Neural progenitor cell (in vitro differentiated cells): ENCODE data around the gene HOXB4. TPM values are rescaled to one million over a fixed set of nuclear protein-coding genes. Genes with fewer than 3 reads are reported as not detected.

Experiments used
- DNase-seq: peaks from one replicate; pipeline ENCODE4 v3.0.0-alpha.2; 2016; ENCODE audit warnings: low spot score
- H2AFZ ChIP-seq: fragments of 200-600 bp; sonication (generic); replicated peaks from 2 replicates; pipeline ENCODE4 v1.6.1; 2016; ENCODE audit warnings: antibody characterized with exemption
- H3F3A ChIP-seq: fragments of 200-600 bp; sonication (generic); 2 replicates; pipeline ENCODE4 v1.6.1; 2016; ENCODE audit warnings: antibody characterized with exemption, low read depth
- H3K27ac ChIP-seq: fragments of 200-600 bp; sonication (generic); 2 replicates; pipeline ENCODE4 v1.5.1; 2016; ENCODE audit warnings: mild to moderate bottlenecking
- H3K27me3 ChIP-seq: fragments of 200-600 bp; sonication (generic); 2 replicates; pipeline ENCODE4 v1.6.1; 2016; ENCODE audit warnings: mild to moderate bottlenecking, moderate library complexity
- H3K36me3 ChIP-seq: fragments of 200-600 bp; sonication (generic); 2 replicates; pipeline ENCODE4 v1.5.1; 2016
- H3K4me1 ChIP-seq: fragments of 200-600 bp; sonication (generic); 2 replicates; pipeline ENCODE4 v1.6.1; 2016; ENCODE audit warnings: mixed run types
- H3K4me2 ChIP-seq: fragments of 200-600 bp; sonication (generic); 2 replicates; pipeline ENCODE4 v1.6.1; 2016
- H3K4me3 ChIP-seq: fragments of 200-600 bp; sonication (generic); 2 replicates; pipeline ENCODE4 v1.5.1; 2016
- H3K79me2 ChIP-seq: fragments of 200-600 bp; sonication (generic); 2 replicates; pipeline ENCODE4 v1.6.1; 2016; ENCODE audit warnings: low read depth
- H3K9ac ChIP-seq: fragments of 200-600 bp; sonication (generic); 2 replicates; pipeline ENCODE4 v1.6.1; 2016
- H3K9me3 ChIP-seq: fragments of 200-600 bp; sonication (generic); 2 replicates; pipeline ENCODE4 v1.5.1; 2016; ENCODE audit warnings: low read depth
- H4K20me1 ChIP-seq: fragments of 200-600 bp; sonication (generic); 2 replicates; pipeline ENCODE4 v1.6.1; 2016; ENCODE audit warnings: low read depth
- H3K27ac Mint-ChIP-seq: 3 replicates; pipeline ENCODE4 v1.8.0; 2021; ENCODE audit warnings: mixed read lengths
- H3K27me3 Mint-ChIP-seq: 2 replicates; pipeline ENCODE4 v1.8.0; 2022; ENCODE audit warnings: low read depth, mild to moderate bottlenecking, inconsistent platforms, moderate library complexity, mixed read lengths; ENCODE audit not compliant: insufficient read depth
- H3K36me3 Mint-ChIP-seq: 3 replicates; pipeline ENCODE4 v1.8.0; 2021; ENCODE audit warnings: mixed read lengths
- H3K4me1 Mint-ChIP-seq: 3 replicates; pipeline ENCODE4 v1.8.0; 2021; ENCODE audit warnings: mixed read lengths
- H3K4me3 Mint-ChIP-seq: 3 replicates; pipeline ENCODE4 v1.8.0; 2021; ENCODE audit warnings: mild to moderate bottlenecking, moderate library complexity, mixed read lengths
- H3K9me3 Mint-ChIP-seq: 3 replicates; pipeline ENCODE4 v1.8.0; 2020; ENCODE audit warnings: mixed read lengths
- CTCF ChIP-seq: fragments of 200-600 bp; sonication (generic); IDR thresholded peaks from 2 replicates; pipeline ENCODE4 v1.5.1; 2017; ENCODE audit warnings: antibody characterized with exemption, mild to moderate bottlenecking
- EZH2 ChIP-seq: fragments of 200-600 bp; sonication (generic); IDR thresholded peaks from 2 replicates; pipeline ENCODE4 v1.6.1; 2017; ENCODE audit warnings: antibody characterized with exemption, mild to moderate bottlenecking, moderate library complexity
- EZH2phosphoT487 ChIP-seq: fragments of 200-600 bp; sonication (generic); IDR thresholded peaks from 2 replicates; pipeline ENCODE4 v1.6.1; 2017; ENCODE audit warnings: antibody characterized with exemption
- total RNA-seq: library from RNA; depleted of rRNA; stranded (reverse); fragments of >200 nt; gene quantifications from 2 replicates; pipeline ENCODE4 v1.2.3, GENCODE V29; 2015; ENCODE audit warnings: low replicate concordance

Gene HOXB4
- total RNA-seq, 1 donor from 2014 or later, result not detected

GRCh38 chr17:48561884-48562810 lies 16.0 kb downstream of the HOXB4 start:
- H4K20me1 ChIP-seq, result peaks cover 95% of the 10 kb centered on the region
- no peaks in the 10 kb centered on the region for H3K79me2 ChIP-seq

GRCh38 chr17:48559840-48560817 lies 18.0 kb downstream of the HOXB4 start:
- Histone ChIP-seq H3K9ac (no peak overlapping the region), H3K36me3 (no peaks in the 10 kb centered on the region), H3K27me3 (peaks cover 100% of the 10 kb centered on the region), H3K4me2 (no peak overlapping the region), H3K4me1 (no peaks in the 10 kb centered on the region), H3K27ac (no peak overlapping the region), H3K9me3 (no peaks in the 10 kb centered on the region), H3K79me2 (no peaks in the 10 kb centered on the region), H4K20me1 (peaks cover 92% of the 10 kb centered on the region), H3K4me3 (no peak overlapping the region), H3F3A (peaks cover 3% of the 10 kb centered on the region), H2AFZ (no peak overlapping the region)
- Mint-ChIP-seq H3K27me3 (peaks cover 86% of the 10 kb centered on the region), H3K9me3 (peaks cover 3% of the 10 kb centered on the region), H3K4me3 (no peak overlapping the region), H3K27ac (no peak overlapping the region), H3K36me3 (no peaks in the 10 kb centered on the region), H3K4me1 (no peaks in the 10 kb centered on the region)
- DNase-seq, result no peak
- TF ChIP-seq EZH2 (peak; percentile 67), EZH2phosphoT487 (no peak), CTCF (no peak)

More at GRCh38 chr17:48561884-48562810, 16.0 kb downstream of the HOXB4 start:
- Histone ChIP-seq H3K27me3 (peaks cover 100% of the 10 kb centered on the region), H3K4me2 (no peak overlapping the region), H3K9ac (no peak overlapping the region), H3K4me1 (no peaks in the 10 kb centered on the region), H3K36me3 (no peaks in the 10 kb centered on the region), H3F3A (no peaks in the 10 kb centered on the region), H3K9me3 (no peaks in the 10 kb centered on the region), H3K27ac (no peak overlapping the region), H2AFZ (no peak overlapping the region), H3K4me3 (no peak overlapping the region)
- H3K36me3 Mint-ChIP-seq, result no peaks in the 10 kb centered on the region
- H3K4me3 Mint-ChIP-seq, result peak overlapping the region; percentile 7
- no peaks in the 10 kb centered on the region for H3K4me1 Mint-ChIP-seq
- H3K9me3 Mint-ChIP-seq, result peaks cover 3% of the 10 kb centered on the region
- TF ChIP-seq CTCF (peak; percentile 28), EZH2phosphoT487 (peak; percentile 27), EZH2 (peak; percentile 57)
- DNase-seq, result no peak
- H3K27me3 Mint-ChIP-seq, result peaks cover 67% of the 10 kb centered on the region
- no peak overlapping the region for H3K27ac Mint-ChIP-seq

GRCh38 chr17:48559122-48559839 lies 18.9 kb downstream of the HOXB4 start:
- H3K4me3 Mint-ChIP-seq, result no peak overlapping the region
- no peak for DNase-seq
- H3K4me2 ChIP-seq, result no peak overlapping the region
- peaks cover 3% of the 10 kb centered on the region for H3K9me3 Mint-ChIP-seq
- H3K27ac Mint-ChIP-seq, result no peak overlapping the region
- H3K79me2 ChIP-seq, result no peaks in the 10 kb centered on the region
- no peak overlapping the region for H2AFZ ChIP-seq
- H3K27me3 ChIP-seq, result peaks cover 100% of the 10 kb centered on the region
- peaks cover 94% of the 10 kb centered on the region for H3K27me3 Mint-ChIP-seq
- no peak overlapping the region for H3K4me3 ChIP-seq
- no peaks in the 10 kb centered on the region for H3K9me3 ChIP-seq
- H4K20me1 ChIP-seq, result peaks cover 92% of the 10 kb centered on the region
- H3F3A ChIP-seq, result peaks cover 6% of the 10 kb centered on the region
- H3K27ac ChIP-seq, result no peak overlapping the region
- no peak overlapping the region for H3K9ac ChIP-seq
- no peaks in the 10 kb centered on the region for H3K36me3 ChIP-seq
- no peaks in the 10 kb centered on the region for H3K4me1 Mint-ChIP-seq
- no peaks in the 10 kb centered on the region for H3K36me3 Mint-ChIP-seq
- no peaks in the 10 kb centered on the region for H3K4me1 ChIP-seq
- TF ChIP-seq CTCF (no peak), EZH2 (peak; percentile 73), EZH2phosphoT487 (peak; percentile 40)
